HepG2 (cell line): ENCODE results near the gene MYO18A. TPM values are rescaled to one million over a fixed set of nuclear protein-coding genes. Genes with fewer than 3 reads are reported as not detected.

Experiments
- BHLHE40 ChIP-seq: IDR thresholded peaks from 2 replicates; pipeline ENCODE4 v1.6.1; 2011; ENCODE audit warnings: low read length, improper control_type of control experiment
- BRCA1 ChIP-seq: sonication (generic); formaldehyde crosslinking; IDR thresholded peaks from 2 replicates; pipeline ENCODE4 v1.4.0; 2020; ENCODE audit warnings: missing genetic modification reagents
- BRD4 ChIP-seq: sonication (generic); formaldehyde crosslinking; IDR thresholded peaks from 2 replicates; pipeline ENCODE4 v1.4.0; 2020; ENCODE audit warnings: missing genetic modification reagents
- CC2D1A ChIP-seq: sonication (generic); formaldehyde crosslinking; IDR thresholded peaks from 2 replicates; pipeline ENCODE4 v1.8.1; 2023; ENCODE audit warnings: mild to moderate bottlenecking, missing genetic modification reagents
- KAT8 ChIP-seq: IDR thresholded peaks from 2 replicates; pipeline ENCODE4 v1.6.1; 2016; ENCODE audit warnings: missing genetic modification reagents, missing compliant biosample characterization
- KLF12 ChIP-seq: sonication (generic); formaldehyde crosslinking; IDR thresholded peaks from 2 replicates; pipeline ENCODE4 v1.4.0; 2020; ENCODE audit warnings: missing genetic modification reagents, borderline replicate concordance
- MEIS1 ChIP-seq: sonication (generic); formaldehyde crosslinking; IDR thresholded peaks from 2 replicates; pipeline ENCODE4 v1.9.0; 2021; ENCODE audit warnings: mild to moderate bottlenecking, missing genetic modification reagents, moderate library complexity, borderline replicate concordance
- MLXIP ChIP-seq: sonication (generic); formaldehyde crosslinking; IDR thresholded peaks from 2 replicates; pipeline ENCODE4 v1.9.0; 2021; ENCODE audit warnings: missing genetic modification reagents, borderline replicate concordance
- MTERF4 ChIP-seq: sonication (generic); formaldehyde crosslinking; IDR thresholded peaks from 2 replicates; pipeline ENCODE4 v1.8.0; 2023; ENCODE audit warnings: mild to moderate bottlenecking, missing genetic modification reagents
- RAD21 ChIP-seq: fragments of 450-650 bp; formaldehyde crosslinking; IDR thresholded peaks from 2 replicates; pipeline ENCODE4 v1.5.0; 2020; ENCODE audit warnings: mild to moderate bottlenecking
- TCF7L2 ChIP-seq: IDR thresholded peaks from 2 replicates; pipeline ENCODE4 v1.6.1; 2011; ENCODE audit warnings: mild to moderate bottlenecking, low read depth, low read length, moderate library complexity
- THRA ChIP-seq: sonication (generic); formaldehyde crosslinking; IDR thresholded peaks from 2 replicates; pipeline ENCODE4 v1.4.0; 2020; ENCODE audit warnings: missing genetic modification reagents, borderline replicate concordance
- ZBED4 ChIP-seq: sonication (generic); formaldehyde crosslinking; IDR thresholded peaks from 2 replicates; pipeline ENCODE4 v1.4.0; 2020; ENCODE audit warnings: missing genetic modification reagents, borderline replicate concordance
- ZFP82 ChIP-seq: sonication (generic); formaldehyde crosslinking; IDR thresholded peaks from 2 replicates; pipeline ENCODE4 v1.5.1; 2020; ENCODE audit warnings: mild to moderate bottlenecking, missing genetic modification reagents, borderline replicate concordance
- ZNF253 ChIP-seq: sonication (generic); formaldehyde crosslinking; IDR thresholded peaks from 2 replicates; pipeline ENCODE4 v1.8.0; 2022; ENCODE audit warnings: mild to moderate bottlenecking, missing genetic modification reagents, borderline replicate concordance
- ZNF329 ChIP-seq: sonication (generic); formaldehyde crosslinking; IDR thresholded peaks from 2 replicates; pipeline ENCODE4 v1.9.0; 2021; ENCODE audit warnings: low read depth, mild to moderate bottlenecking, missing genetic modification reagents
- ZNF337 ChIP-seq: sonication (generic); formaldehyde crosslinking; IDR thresholded peaks from 2 replicates; pipeline ENCODE4 v1.5.1; 2020; ENCODE audit warnings: missing genetic modification reagents, low read depth, mild to moderate bottlenecking, borderline replicate concordance
- ZNF597 ChIP-seq: sonication (generic); formaldehyde crosslinking; IDR thresholded peaks from 2 replicates; pipeline ENCODE4 v1.5.0; 2020; ENCODE audit warnings: missing genetic modification reagents
- ZNF614 ChIP-seq: IDR thresholded peaks from 2 replicates; pipeline ENCODE4 v1.6.1; 2018; ENCODE audit warnings: missing biosample characterization, missing genetic modification reagents, inconsistent platforms, borderline replicate concordance
- polyA plus RNA-seq, 8 experiments: library from polyadenylated mRNA; depleted of rRNA in 3 of 8; stranded (reverse) in 7 of 8; unstranded in 1 of 8; fragments of >200 nt; fragmentation: Illumina TruSeq in 4 of 8; extraction: Trizol in 4 of 8; gene quantifications; 2 replicates each; pipeline versions ENCODE4 v1.2.1 to v1.2.3, GENCODE V29; 2011 to 2016; ENCODE audit warnings: low read depth in 4 of 8, missing spikeins in 1 of 8, mixed read lengths in 1 of 8; ENCODE audit not compliant: insufficient read depth in 1 of 8
- total RNA-seq, 5 experiments: library from RNA; depleted of rRNA; stranded (reverse); fragments of >200 nt; fragmentation: Illumina TruSeq; extraction: Trizol; gene quantifications; 2 replicates each; pipeline ENCODE4 v1.2.3, GENCODE V29; 2016; ENCODE audit warnings: low read depth in 1 of 5

The MYO18A gene
- total and polyA plus RNA-seq, 2 of the 13 experiments (the other 11 are each of a cell fraction or from before 2014, with no cell fraction given) = 16.8 to 24.8 TPM

GRCh38 chr17:29219378-29220047 lies 39.3 kb upstream of the MYO18A start (continued):
- 0 out of 2 replicates have a peak, but pooled peaks have one; percentile 29 for TF ChIP-seq ZBED4
- no peak for TF ChIP-seq BRCA1 (CRISPR knock-in tag)
- no peak for TF ChIP-seq MEIS1 (CRISPR knock-in tag)
- TF ChIP-seq ZNF597 (CRISPR knock-in tag) = no peak
- no peak for TF ChIP-seq CC2D1A (CRISPR knock-in tag)
- no peak for TF ChIP-seq BRD4 (CRISPR knock-in tag)
- TF ChIP-seq MTERF4 (CRISPR knock-in tag) = no peak
- no peak for TF ChIP-seq ZNF253 (CRISPR knock-in tag)
- TF ChIP-seq KAT8 (CRISPR knock-in tag) = 0 out of 2 replicates have a peak, but pooled peaks have one; percentile 13
- no peak for TF ChIP-seq TCF7L2
- TF ChIP-seq ZNF614 (CRISPR knock-in tag) = peak; percentile 40; the same call in 1 of the 2 replicates
- TF ChIP-seq THRA (CRISPR knock-in tag) = peak; percentile 99
- TF ChIP-seq BHLHE40 = no peak
- TF ChIP-seq ZNF329 (CRISPR knock-in tag) = no peak
- TF ChIP-seq ZNF337 (CRISPR knock-in tag) = no peak
- no peak for TF ChIP-seq ZFP82
- peak; percentile 74 for TF ChIP-seq RAD21 (CRISPR knock-in tag)
- TF ChIP-seq KLF12 = no peak
- no peak for TF ChIP-seq MLXIP (CRISPR knock-in tag)
